ENCODE data around the gene FAAP100.
"Not testable (repeated sequence)": the region's sequence is repeated elsewhere in the genome, so short reads cannot be mapped to it uniquely, and the experiment has no call there.

The FAAP100 gene

DNA sequence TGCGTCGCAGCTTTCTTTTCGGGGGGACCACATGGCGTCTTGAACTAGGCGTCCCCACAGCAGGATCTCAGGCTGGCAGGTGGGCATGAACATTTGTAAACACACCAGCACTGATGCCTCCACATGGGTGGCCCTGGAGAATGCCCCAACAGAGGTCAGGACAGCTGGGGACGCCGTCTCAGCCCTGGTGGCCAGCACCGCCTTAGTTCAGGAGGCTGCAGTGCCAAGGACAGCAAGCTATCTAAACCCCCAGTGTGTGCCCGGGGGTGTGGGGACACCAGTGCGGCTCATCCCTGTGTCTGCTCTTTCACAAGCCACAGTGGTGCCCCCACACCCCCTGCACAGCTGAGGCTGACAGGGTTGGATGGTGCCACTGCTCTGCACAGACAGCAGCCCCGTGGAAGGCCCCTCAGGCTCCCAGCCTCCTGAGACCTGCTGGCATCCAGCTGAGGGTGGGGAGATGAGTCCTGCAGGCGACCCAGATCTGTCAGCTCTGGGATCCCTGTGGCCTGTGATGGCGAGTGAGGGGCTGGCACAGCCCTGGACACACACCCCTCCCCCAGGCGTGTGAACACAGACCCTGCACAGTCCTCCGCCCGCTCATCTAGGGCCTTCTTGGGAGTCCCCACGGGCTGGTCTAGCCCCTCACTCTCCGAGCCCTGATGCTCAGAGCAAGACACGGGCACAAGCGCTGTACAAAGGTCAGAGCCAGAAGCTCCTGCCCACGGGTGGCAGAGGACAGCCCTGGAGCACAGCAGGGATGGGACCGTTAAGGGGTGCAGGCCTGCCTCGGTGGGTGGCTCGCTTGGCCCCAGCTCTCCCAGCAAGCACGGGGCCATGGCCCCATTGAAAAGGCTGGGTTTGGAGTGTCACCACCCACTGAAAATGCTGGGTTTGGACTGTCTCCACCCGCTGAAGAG, 13.2 kb downstream of the FAAP100 start:
- DNase-seq (ENCODE audit: low read depth in 2 of 2): no peak

DNA sequence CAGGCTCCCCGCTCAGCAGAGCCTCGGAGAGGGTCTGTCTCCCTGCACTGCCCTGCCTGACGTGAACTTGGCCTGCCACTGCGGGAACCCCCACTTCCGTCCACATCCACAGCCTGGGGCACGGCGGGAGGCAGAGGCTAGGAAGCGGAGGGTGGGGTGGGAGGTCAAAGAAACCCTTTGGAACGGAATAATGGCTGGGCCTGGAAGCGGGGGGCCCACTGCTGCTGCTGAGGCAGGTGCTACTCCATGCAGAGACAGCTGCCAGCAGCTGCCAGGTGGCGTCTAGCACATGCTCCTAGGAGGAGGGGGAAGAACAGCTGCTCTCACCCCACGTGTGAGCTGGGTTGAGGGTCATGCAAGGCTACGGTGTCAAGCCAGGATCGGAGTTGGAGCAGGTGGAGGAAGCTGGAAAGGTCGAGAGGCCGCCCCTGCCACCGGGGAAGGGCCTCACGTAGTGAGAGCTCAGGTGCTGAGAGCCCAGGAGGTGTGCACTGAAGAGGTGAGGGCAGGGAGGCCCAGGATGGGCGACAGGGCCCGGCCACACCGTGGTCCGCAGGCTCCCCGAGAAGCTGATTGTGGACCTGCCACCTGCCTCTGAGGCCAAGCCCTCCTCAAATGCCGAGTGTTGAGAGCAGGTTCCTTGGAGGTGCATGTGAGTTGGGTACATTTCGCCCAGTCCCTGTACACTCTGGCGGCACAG, 14.1 kb downstream of the FAAP100 start:
- DNase-seq (ENCODE audit: low read depth in 2 of 2): no peak

DNA sequence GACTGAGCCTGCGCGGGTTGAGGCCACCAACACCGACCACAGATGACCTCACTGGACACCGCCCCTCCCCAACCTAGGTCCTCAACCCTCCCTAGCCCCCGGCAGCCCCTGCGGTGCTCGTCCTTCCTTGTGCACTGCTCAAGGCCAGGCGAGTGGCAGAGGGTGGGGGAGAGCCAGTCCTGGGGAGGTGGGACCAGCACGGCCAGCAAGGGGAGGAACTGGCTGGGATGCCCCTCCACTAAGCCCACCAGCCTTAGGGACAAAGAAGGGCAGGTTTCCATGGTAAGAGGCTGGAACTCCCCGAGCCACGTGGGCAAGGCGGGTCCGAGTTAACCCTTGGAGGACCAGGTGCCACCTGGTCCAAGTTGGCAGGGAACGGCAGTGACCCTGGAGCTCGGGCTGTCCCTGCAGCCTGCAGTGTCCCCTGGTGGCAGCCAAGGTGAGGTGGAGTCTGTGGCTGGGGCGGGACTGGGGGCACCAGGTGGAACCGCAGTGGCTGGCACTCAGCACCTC, 14.8 kb downstream of the FAAP100 start:
- DNase-seq (ENCODE audit: low read depth in 2 of 2): no peak

DNA sequence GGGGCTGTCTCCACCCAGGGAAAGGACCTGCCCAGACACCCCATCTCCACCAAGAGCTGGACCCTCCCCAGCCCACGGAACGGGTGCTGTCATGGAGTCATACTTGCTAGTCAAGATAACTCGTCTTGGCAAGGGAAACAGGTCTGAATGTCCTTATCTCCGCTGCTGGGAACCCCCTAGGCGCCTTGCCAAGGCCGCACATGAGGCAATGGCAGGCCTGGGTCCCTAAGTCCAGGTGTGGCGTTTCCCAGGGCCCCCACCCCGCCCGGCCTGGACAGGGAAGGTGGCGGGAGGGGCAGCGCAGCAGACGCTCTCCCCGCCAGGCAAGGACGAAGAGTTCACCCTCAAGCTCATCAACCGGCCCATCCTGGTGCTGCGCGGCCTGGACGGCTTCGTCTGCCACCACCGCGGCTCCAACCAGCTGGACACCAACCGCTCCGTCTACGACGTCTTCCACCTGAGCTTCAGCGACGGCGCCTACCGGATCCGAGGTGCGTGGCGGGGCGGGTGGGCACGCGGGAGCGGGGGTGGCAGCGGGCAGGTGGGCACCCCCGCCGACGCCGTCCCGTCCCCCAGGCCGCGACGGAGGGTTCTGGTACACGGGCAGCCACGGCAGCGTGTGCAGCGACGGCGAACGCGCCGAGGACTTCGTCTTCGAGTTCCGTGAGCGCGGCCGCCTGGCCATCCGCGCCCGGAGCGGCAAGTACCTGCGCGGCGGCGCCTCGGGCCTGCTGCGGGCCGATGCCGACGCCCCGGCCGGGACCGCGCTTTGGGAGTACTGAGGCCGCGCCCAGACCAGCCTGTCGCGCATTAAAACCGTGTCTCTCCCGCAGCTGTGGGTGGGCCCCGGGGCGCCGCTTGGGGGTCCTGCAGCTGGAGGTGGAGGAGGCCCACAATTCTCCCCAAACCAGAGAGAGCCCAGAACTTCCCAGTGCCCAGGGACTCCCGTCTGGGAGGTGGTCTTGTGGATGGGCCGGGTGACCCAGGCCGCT, 15.6 kb downstream of the FAAP100 start:
- no peak for DNase-seq (ENCODE audit: low read depth in 2 of 2)

DNA sequence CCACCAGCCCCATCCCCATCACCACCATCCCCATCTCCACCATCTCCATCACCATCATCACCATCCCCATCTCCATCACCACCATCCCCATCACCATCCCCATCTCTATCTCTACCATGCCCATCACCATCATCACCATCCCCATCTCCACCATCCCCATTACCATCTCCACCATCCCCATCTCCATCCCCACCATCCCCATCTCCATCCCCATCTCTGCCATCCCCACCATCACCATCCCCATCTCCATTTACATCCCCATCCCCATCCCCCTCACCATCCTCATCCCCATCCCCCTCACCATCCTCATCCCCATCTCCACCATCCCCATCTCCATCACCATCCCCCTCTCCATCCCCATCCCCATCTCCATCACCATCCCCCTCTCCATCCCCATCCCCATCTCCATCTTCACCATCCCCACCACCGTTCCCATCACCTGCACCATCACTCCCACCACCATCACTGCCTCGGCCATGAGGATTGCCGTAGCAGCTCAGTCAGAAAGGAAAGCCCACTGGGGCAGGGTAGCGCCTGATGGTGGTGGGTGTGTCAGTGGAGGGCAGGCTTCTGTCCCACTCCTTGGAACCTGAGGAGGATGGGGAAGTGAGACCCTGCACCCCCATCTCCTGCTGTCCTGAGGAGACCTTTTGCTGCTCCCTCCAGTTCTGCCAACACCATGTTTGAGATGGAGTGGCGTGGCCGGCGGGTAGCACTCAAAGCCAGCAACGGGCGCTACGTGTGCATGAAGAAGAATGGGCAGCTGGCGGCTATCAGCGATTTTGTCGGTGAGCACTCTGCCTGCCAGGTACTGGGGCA, 16.5 kb downstream of the FAAP100 start:
- DNase-seq (ENCODE audit: low read depth in 2 of 2): no peak

DNA sequence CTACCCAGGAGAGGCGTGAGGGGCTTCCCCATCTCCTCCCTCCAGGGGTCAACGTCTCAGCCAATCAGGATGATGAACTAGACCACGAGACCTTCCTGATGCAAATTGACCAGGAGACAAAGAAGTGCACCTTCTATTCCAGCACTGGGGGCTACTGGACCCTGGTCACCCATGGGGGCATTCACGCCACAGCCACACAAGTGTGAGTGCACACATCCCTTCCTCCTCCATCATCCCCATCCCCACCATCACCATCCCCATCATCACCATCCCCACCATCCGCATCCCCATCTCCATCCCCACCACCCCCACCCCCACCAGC, 17.2 kb downstream of the FAAP100 start:
- no peak for DNase-seq (ENCODE audit: low read depth in 2 of 2)

DNA sequence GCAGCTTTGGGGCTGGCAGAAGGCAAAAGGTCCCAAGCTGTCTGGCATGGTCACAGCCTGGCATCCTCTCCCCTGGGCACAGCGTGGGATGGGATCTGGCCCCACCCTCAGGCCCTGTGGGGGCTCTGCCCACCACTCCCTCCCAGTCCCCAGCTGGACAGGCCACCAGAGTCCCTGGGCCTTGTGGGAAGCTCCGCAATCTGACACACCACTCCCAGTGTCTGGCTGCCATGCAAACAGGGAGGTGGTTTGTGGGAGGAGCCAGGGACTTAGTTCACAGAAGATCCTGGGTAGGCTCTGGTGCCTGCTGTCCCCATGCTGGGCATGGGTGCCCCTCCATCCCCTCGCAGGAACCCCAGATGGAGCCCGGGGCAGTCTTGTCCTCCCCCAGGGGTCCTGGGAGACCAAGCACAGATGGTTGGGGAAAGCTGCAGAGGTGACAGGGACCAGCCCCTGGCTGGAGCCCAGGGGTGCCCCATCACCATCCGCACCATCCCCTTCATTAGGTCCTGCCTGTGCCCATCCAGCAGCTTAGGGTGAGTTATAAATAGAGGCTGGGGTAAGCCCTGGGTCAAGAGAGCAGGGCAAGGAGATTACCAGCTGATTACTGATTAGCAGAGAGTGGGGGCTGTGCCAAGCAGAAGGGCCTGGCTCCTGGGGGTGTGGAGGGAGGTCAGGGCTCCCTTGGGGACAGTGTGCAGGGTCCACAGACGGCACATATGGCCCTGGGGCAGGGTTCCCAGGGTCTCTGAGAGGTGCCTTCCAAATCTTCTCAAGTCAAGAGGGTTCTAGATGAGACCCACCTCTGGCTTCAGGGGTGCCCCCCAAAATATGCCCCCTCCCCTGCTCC, 17.8 kb downstream of the FAAP100 start:
- no peak for DNase-seq (ENCODE audit: low read depth in 2 of 2)

DNA sequence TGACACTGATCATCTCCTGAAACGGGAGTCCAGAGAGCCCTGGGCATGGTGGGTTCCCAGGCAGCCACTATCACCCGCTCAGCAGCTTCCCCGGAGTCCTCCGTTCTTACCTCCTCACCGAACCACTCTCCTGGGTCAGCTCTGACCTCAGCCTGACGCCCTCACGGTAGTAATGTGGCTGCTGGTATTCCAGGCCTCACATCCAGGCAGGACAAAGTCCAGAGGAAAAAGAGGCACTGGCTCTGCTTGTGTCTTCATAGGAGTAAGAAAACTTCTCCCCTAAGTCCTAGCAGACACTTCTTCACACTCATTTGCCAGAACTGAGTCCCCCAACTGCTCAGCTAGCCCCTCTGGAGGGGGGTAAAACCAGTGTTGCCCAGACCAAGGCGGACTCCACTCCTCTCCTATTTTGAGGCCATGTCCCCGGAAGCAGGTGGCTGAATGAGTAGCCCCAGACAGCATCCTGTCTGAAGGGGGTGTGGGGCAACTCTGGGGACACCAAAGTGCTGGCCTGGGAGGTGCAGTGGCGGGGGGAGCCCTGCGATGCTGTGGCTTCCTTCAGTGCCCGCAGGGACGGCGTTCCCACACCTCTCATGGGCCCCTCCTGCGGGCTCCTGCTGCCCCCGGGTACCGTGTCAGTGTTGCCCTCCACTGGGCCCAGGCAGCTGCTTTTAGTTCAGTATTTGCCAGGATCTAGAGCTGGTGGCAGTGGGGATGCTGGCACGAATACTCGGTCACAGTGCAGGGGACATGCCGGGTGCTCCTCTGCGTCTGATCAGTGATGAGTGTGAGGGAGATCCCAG, 18.6 kb downstream of the FAAP100 start:
- no peak for DNase-seq (ENCODE audit: low read depth in 2 of 2)

DNA sequence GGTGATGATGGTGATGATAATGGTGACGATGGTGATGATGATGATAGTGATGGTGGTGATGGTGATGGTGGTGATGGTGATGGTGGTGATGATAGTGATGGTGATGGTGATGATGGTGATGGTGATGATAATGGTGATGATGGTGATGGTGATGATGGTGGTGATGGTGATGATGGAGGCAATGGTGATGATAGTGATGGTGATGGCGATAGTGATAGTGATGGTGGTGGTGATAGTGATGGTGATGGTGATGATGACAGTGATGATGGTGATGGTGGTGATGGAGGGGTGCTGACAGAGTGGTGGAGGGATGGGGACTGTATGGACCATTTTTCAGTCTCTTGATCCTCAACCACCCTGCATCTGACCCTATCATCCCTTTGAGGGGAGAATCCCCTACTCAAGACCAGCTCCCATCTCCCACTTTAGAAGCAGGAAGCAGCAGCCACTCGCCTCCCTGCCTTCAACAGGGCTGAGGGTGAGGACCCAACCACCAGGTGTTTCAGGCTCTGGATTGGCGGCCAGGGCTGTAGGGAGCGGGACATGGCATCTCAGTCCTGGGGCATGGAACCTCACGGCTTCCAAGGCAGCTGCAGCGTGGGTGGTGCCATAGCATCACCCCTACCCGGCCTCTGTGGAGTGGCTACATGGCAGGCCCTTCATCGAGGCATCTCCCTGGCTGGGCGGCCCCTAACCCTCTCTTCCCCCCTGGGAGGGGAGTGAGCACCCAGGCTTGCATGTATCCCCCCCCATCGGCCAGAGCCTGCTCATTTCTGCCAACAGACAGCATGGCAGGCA, 19.5 kb downstream of the FAAP100 start:
- no peak for DNase-seq (ENCODE audit: low read depth in 2 of 2)

DNA sequence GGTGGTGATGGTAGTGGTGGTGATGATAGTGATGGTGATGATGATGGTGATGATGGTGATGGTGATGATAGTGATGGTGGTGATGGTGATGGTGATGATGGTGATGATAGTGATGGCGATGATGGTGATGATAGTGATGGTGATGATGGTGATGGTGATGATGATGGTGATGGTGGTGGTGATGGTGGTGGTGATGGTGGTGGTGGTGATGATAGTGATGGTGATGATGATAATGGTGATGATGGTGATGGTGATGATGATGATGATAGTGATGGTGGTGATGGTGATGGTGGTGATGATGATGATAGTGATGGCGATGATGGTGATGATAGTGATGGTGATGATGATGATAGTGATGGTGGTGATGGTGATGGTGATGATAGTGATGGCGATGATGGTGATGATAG, 20.2 kb downstream of the FAAP100 start:
- DNase-seq (ENCODE audit: low read depth in 2 of 2): not testable (repeated sequence)

DNA sequence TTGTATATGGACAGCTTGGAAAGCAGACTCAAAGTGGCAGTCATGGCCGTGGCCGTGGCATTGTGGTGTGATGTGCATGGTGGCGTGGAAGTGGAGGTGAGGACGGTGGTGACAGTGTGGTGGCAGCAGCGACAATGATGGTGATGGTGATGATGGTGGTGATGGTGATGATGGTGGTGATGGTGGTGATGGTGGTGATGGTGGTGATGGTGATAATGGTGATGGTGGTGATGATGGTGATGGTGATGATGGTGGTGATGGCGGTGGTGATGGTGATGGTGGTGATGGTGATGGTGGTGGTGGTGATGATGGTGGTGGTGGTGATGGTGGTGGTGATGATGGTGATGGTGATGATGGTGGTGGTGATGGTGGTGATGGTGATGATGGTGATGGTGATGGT, 21.1 kb downstream of the FAAP100 start:
- not testable (repeated sequence) for DNase-seq (ENCODE audit: low read depth in 2 of 2)

DNA sequence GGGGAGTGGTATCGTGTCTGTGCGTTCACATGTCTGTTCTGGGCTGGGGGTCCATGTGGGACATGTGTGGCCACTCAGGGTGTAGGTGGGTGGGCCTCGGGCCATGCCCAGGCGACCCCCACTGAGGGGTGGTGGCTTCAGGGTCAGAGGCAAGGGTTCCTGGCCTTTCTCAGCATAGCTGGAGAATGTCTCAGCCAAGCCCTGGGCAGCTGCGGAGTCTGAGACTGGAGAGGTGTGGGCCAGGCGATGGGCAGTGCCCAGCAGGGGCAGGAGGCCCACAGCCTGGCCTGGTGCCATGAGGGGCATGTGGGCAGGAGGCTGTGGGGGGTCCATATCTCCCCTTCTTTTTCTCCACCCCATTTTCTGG, 22.7 kb downstream of the FAAP100 start:
- DNase-seq (ENCODE audit: low read depth in 2 of 2): no peak

DNA sequence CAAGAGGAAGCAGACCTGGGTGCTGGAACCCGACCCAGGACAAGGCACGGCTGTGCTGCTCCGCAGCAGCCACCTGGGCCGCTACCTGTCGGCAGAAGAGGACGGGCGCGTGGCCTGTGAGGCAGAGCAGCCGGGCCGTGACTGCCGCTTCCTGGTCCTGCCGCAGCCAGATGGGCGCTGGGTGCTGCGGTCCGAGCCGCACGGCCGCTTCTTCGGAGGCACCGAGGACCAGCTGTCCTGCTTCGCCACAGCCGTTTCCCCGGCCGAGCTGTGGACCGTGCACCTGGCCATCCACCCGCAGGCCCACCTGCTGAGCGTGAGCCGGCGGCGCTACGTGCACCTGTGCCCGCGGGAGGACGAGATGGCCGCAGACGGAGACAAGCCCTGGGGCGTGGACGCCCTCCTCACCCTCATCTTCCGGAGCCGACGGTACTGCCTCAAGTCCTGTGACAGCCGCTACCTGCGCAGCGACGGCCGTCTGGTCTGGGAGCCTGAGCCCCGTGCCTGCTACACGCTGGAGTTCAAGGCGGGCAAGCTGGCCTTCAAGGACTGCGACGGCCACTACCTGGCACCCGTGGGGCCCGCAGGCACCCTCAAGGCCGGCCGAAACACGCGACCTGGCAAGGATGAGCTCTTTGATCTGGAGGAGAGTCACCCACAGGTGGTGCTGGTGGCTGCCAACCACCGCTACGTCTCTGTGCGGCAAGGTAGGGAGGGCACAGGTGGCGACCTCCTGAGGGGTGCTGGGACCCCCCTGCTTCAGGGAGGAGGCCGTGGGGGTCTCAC, 23.3 kb downstream of the FAAP100 start:
- no peak for DNase-seq (ENCODE audit: low read depth in 2 of 2)

DNA sequence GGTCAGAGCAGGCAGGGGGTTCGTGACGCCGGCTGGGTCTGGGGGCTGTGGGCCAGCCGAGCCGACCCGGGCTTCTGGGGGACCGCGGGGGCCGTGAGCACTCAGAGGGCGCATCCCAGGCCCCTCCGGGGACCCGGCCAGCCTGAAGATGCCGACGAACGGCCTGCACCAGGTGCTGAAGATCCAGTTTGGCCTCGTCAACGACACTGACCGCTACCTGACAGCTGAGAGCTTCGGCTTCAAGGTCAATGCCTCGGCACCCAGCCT, 23.8 kb downstream of the FAAP100 start:
- no peak for DNase-seq (ENCODE audit: low read depth in 2 of 2)

DNA sequence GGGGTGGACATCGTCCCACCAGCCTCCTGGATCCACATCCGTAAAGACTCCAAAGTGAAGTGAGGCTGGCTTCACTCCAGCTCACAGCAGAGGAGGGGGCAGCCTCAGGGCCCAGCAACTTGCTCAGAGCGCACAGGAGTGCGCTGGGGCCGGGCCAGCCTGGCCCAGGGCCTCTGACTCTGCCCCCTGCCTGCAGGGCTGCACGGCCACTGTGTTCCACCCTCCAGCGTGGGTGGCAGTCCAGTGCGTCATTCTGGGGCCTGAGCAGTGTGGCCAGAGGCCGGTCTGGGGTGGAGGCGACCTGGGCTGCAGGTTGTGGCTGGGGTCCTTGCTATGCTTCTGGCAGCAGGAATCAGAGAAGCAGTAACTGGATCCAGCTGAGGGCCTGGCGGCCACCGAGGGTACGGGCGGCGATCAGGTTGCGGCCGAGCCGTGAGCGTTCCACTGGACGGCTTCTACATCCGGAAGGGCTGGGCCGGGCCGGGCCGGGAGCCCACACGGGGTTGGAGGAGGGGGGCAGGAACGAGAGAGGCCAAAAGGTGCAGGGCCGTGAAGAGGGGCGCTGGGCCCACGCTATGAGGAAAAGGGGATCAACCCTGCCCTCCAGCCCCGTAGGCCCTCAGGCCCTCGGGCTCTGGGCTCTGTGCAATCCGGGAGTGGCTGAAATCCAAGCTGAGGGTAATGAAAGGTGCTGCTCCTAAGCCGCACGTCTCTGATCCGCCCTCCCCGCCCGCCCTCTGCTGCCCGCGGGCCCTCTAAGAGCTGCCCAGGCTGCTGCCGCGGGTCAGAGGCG, 24.4 kb downstream of the FAAP100 start, which contains the start of gene FSCN2:
Gene FSCN2 (plus strand): TSS at position 787 of the 793 bp plus-strand sequence. CDS start 155 bp downstream, outside the sequence.
- DNase-seq (ENCODE audit: low read depth in 2 of 2): no peak

DNA sequence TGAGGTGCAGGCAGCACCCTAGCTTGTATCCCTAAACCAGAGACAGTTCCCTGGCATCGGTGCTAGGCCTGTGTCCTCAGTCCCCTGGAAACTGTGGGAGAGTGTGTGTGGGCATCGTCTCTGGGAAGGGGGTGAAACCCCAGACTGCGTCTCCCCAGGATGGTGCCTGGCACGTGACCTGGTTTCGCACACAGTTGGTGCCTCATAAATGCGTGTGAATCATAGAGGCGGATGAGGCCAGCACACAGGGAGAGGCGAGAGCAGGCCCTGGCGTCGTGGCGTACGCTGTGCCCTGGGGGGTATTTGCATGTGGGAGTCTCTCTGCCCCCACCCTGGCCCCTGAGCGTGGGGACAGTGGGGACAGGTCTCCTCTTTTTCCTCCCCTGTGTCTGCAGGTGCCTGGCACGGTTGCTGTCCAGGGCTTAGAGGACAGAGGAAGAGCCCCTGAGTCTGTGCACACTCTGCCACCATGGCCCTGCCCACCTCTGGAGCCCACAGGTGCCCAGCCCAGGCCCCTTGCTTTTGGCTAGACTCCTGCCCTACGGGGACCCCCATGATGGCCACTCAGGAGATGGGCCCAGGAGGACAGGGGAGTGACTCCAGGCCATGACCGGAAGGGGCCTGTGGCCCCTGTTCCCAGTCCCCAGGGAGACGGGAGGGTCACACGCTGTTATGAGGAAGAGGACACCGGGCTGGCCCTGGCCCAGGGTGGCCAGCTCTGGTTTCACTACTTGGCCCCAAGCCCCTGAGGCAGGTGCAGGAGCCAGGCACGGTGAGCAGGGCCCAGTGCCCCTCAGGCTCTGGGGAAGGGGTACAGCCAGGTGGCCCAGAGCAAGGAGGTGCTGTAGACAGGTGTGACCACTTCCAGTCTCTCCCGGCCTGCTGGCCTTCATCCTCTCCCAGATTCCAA, 25.2 kb downstream of the FAAP100 start:
- no peak for DNase-seq (ENCODE audit: low read depth in 2 of 2)
